Measurements from ENCODE around the gene MAMSTR. TPM values are rescaled to one million over a fixed set of nuclear protein-coding genes. Genes with fewer than 3 reads are reported as not detected.

MAMSTR gene
- total RNA-seq, 1 experiment from 2014 or later: 1.6 TPM

GRCh38 chr19:48713864-48714755 lies 5.4 kb downstream of the MAMSTR start:
- Histone ChIP-seq H4K8ac (replicated peaks; ENCODE audit: insufficient read length, low read depth, low read length) (no peak overlapping the region), H3K4me1 (ENCODE audit: insufficient read depth, low read length) (no peaks in the 10 kb centered on the region; the same call in 1 of the 2 replicates), H4K91ac (ENCODE audit: insufficient read length, low read depth, low read length) (no peak overlapping the region), H3K79me1 (ENCODE audit: insufficient read depth, low read depth, low read length, poor library complexity, severe bottlenecking) (no peaks in the 10 kb centered on the region), H3K14ac (ENCODE audit: insufficient read depth, low read length) (no peak overlapping the region), H3K9me3 (ENCODE audit: control insufficient read depth, low read depth, low read length) (no peaks in the 10 kb centered on the region), H3K4me2 (ENCODE audit: insufficient read depth, insufficient read length, low read length) (peak overlapping the region; percentile 64), H3K4ac (ENCODE audit: low read depth, low read length) (no peak overlapping the region), H4K20me1 (ENCODE audit: control insufficient read depth, insufficient read depth, insufficient read length) (no peaks in the 10 kb centered on the region), H4K5ac (ENCODE audit: insufficient read length, low read depth, low read length) (no peak overlapping the region), H2BK120ac (ENCODE audit: low read depth, low read length, poor library complexity, severe bottlenecking) (no peak overlapping the region), H2BK15ac (ENCODE audit: low read depth, low read length) (no peak overlapping the region), H3K27ac (ENCODE audit: insufficient read length, low read depth, low read length) (no peak overlapping the region), H3K23me2 (ENCODE audit: insufficient read length, low read depth, low read length, poor library complexity, severe bottlenecking) (peaks cover 8% of the 10 kb centered on the region), H3K9ac (ENCODE audit: extremely low read depth, insufficient read length, low read length) (peak overlapping the region; percentile 16), H2BK12ac (ENCODE audit: insufficient read length, low read depth, low read length) (no peak overlapping the region), H3T11ph (ENCODE audit: low read length) (no peak overlapping the region), H3K18ac (ENCODE audit: insufficient read length, low read depth, low read length) (no peak overlapping the region), H2AFZ (ENCODE audit: low read length) (no peak overlapping the region), H2BK20ac (ENCODE audit: low read depth, low read length, poor library complexity, severe bottlenecking) (no peak overlapping the region), H3K56ac (ENCODE audit: insufficient read length, low read depth, low read length) (no peak overlapping the region), H3K27me3 (ENCODE audit: insufficient read depth, low read length) (no peaks in the 10 kb centered on the region), H3K23ac (ENCODE audit: insufficient read length, low read depth, low read length) (no peak overlapping the region), H2BK5ac (ENCODE audit: insufficient read length, low read length) (no peak overlapping the region), H3K79me2 (ENCODE audit: insufficient read depth, low read length) (no peaks in the 10 kb centered on the region), H2AK5ac (ENCODE audit: insufficient read length, low read length) (no peak overlapping the region)
- Mint-ChIP-seq H3K36me3 (ENCODE audit: insufficient read depth in 1 of 3, low read depth in 3 of 3) (peaks cover 8 to 11% (median 8%) of the 10 kb centered on the region in 3 experiments; a peak in 6 of 7 replicates), H3K4me1 (peaks cover 28 to 42% of the 10 kb centered on the region in 2 experiments), H3K27me3 (ENCODE audit: low read depth) (peaks cover 2% of the 10 kb centered on the region; the same call in 1 of the 2 replicates), H3K4me3 (peak overlapping the region; percentile 79 to 95), H3K9me3 (peaks cover 5 to 6% of the 10 kb centered on the region in 2 experiments; a peak in 4 of 5 replicates), H3K27ac (peak overlapping the region; percentile 59 to 90 (median 69); a peak in 5 of 7 replicates)
- no CpG with 5 or more reads among the region's 67 CpGs for WGBS (ENCODE audit: extremely low coverage, insufficient read length, low lambda C conversion rate)
- DNase-seq: peak; percentile 99
- TF ChIP-seq, protein P1, sequence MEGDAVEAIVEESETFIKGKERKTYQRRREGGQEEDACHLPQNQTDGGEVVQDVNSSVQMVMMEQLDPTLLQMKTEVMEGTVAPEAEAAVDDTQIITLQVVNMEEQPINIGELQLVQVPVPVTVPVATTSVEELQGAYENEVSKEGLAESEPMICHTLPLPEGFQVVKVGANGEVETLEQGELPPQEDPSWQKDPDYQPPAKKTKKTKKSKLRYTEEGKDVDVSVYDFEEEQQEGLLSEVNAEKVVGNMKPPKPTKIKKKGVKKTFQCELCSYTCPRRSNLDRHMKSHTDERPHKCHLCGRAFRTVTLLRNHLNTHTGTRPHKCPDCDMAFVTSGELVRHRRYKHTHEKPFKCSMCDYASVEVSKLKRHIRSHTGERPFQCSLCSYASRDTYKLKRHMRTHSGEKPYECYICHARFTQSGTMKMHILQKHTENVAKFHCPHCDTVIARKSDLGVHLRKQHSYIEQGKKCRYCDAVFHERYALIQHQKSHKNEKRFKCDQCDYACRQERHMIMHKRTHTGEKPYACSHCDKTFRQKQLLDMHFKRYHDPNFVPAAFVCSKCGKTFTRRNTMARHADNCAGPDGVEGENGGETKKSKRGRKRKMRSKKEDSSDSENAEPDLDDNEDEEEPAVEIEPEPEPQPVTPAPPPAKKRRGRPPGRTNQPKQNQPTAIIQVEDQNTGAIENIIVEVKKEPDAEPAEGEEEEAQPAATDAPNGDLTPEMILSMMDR (conservative IDR thresholded peaks at IDR 0.05): no peak

Data from H9 (cell line).